ENCODE data around the gene EIF1. TPM values are rescaled to one million over a fixed set of nuclear protein-coding genes. Genes with fewer than 3 reads are reported as not detected.

Gene EIF1
- polyA plus RNA-seq, 1 donor from 2014 or later, result 257 TPM

DNA sequence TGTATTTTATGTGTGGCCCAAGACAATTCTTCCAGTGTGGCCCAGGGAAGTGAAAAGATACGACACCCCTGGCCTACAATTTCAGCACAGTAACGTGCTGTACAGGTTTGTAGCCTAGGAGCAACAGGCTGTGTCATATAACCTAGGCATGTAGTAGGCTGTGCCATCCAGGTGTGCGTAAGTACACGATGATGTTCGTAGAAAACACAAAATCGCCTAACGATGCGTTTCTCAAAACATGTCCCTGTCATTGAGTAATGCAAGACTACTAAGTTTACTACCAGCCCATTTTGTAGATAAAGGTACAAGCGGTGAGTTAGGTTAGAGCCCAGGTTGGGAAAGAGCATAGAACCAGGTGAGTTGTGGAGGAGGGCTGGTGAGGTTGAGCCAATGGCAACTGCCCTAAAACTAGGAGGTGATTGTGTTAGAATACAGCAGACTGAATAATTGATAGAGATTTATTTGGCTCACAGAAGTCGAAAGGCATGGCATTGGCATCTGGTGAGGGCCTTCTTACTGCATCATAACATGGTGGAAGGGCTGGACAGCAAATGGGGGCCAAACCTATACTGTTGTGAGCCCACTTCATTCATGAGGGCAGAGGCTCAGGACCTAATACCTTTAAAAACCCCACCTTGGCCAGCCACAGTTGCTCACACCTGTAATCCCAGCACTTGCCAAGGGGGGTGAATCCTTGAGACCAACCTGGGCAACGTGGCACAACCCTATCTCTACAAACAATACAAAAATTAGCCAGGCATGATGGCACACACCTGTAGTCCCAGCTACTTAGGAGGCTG is 4.2 kb downstream of the EIF1 start:
- H4K20me1 ChIP-seq (ENCODE audit: insufficient read depth), result peaks cover 22% of the 10 kb centered on the region
- no peaks in the 10 kb centered on the region for H3K27me3 ChIP-seq (ENCODE audit: insufficient read depth, low read depth, low read length)
- no peaks in the 10 kb centered on the region for H3K9me2 ChIP-seq (ENCODE audit: insufficient read depth, low read length)
- no peaks in the 10 kb centered on the region for H3K9me3 ChIP-seq (ENCODE audit: low read length)
- H3K9ac ChIP-seq (ENCODE audit: low read length), result no peak overlapping the region
- peaks cover 19% of the 10 kb centered on the region for H3K36me3 ChIP-seq (ENCODE audit: insufficient read depth, low read length)
- H2AFZ ChIP-seq (ENCODE audit: low read depth, low read length), result no peak overlapping the region
- no peak overlapping the region for H3K27ac ChIP-seq (ENCODE audit: low read length)
- peaks cover 2% of the 10 kb centered on the region for H3F3A ChIP-seq (ENCODE audit: insufficient read depth, low read length, poor library complexity, severe bottlenecking)
- H3K4me3 ChIP-seq (ENCODE audit: low read length), result no peak overlapping the region
- H3K4me2 ChIP-seq (ENCODE audit: low read length), result no peak overlapping the region
- TF ChIP-seq RAD21 (conservative IDR thresholded peaks at IDR 0.05) (no peak), MXI1 (conservative IDR thresholded peaks at IDR 0.05; ENCODE audit: poor library complexity, severe bottlenecking) (no peak), EZH2 (IDR thresholded peaks at IDR 0.05; ENCODE audit: borderline replicate concordance, insufficient read depth, low read length, poor library complexity, severe bottlenecking) (no peak), POLR2AphosphoS5 (IDR thresholded peaks at IDR 0.05) (peak; percentile 16)
- TF ChIP-seq, protein P1, sequence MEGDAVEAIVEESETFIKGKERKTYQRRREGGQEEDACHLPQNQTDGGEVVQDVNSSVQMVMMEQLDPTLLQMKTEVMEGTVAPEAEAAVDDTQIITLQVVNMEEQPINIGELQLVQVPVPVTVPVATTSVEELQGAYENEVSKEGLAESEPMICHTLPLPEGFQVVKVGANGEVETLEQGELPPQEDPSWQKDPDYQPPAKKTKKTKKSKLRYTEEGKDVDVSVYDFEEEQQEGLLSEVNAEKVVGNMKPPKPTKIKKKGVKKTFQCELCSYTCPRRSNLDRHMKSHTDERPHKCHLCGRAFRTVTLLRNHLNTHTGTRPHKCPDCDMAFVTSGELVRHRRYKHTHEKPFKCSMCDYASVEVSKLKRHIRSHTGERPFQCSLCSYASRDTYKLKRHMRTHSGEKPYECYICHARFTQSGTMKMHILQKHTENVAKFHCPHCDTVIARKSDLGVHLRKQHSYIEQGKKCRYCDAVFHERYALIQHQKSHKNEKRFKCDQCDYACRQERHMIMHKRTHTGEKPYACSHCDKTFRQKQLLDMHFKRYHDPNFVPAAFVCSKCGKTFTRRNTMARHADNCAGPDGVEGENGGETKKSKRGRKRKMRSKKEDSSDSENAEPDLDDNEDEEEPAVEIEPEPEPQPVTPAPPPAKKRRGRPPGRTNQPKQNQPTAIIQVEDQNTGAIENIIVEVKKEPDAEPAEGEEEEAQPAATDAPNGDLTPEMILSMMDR (IDR thresholded peaks at IDR 0.05; ENCODE audit: poor library complexity, severe bottlenecking), result no peak
- H3K79me2 ChIP-seq (replicated peaks; ENCODE audit: insufficient read depth, low read length), result peaks cover 19% of the 10 kb centered on the region

DNA sequence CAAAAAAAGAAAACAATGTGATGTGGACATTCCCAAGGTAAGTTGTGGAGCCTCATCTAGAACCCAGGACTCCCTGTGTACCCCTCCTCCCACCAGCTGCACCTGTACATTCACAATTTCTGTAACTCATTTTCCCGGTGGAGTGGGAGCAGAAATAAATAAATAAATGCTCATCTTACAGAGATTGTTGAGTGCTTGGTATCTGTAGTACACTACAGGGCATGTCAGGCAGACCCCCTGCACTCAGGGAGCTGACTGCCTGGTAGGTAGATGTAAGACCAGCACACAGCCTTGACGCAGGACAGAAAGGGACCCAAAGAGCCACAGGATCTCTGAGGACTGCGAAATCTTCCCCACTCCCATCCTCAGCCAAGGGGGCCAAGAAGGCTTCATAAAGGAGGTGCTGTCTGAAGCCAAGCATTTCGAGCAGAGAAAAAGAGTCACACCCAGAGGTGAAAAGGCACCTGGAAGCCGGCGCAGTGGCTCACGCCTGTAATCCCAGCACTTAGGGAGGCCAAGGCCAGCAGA is 6.5 kb downstream of the EIF1 start:
- Histone ChIP-seq H3K79me2 (replicated peaks; ENCODE audit: insufficient read depth, low read length) (peaks cover 11% of the 10 kb centered on the region), H3K27ac (ENCODE audit: low read length) (no peak overlapping the region), H3K36me3 (ENCODE audit: insufficient read depth, low read length) (peaks cover 16% of the 10 kb centered on the region), H3K9me2 (ENCODE audit: insufficient read depth, low read length) (no peaks in the 10 kb centered on the region), H3K4me3 (ENCODE audit: low read length) (no peak overlapping the region), H4K20me1 (ENCODE audit: insufficient read depth) (peaks cover 14% of the 10 kb centered on the region), H3K4me2 (ENCODE audit: low read length) (no peak overlapping the region), H3K27me3 (ENCODE audit: insufficient read depth, low read depth, low read length) (no peaks in the 10 kb centered on the region), H3K9me3 (ENCODE audit: low read length) (no peaks in the 10 kb centered on the region), H3K9ac (ENCODE audit: low read length) (no peak overlapping the region), H3F3A (ENCODE audit: insufficient read depth, low read length, poor library complexity, severe bottlenecking) (no peaks in the 10 kb centered on the region), H2AFZ (ENCODE audit: low read depth, low read length) (no peak overlapping the region)
- no peak for TF ChIP-seq POLR2AphosphoS5 (IDR thresholded peaks at IDR 0.05)
- no peak for TF ChIP-seq SMC3 (conservative IDR thresholded peaks at IDR 0.05; ENCODE audit: poor library complexity)
- TF ChIP-seq, protein P2, sequence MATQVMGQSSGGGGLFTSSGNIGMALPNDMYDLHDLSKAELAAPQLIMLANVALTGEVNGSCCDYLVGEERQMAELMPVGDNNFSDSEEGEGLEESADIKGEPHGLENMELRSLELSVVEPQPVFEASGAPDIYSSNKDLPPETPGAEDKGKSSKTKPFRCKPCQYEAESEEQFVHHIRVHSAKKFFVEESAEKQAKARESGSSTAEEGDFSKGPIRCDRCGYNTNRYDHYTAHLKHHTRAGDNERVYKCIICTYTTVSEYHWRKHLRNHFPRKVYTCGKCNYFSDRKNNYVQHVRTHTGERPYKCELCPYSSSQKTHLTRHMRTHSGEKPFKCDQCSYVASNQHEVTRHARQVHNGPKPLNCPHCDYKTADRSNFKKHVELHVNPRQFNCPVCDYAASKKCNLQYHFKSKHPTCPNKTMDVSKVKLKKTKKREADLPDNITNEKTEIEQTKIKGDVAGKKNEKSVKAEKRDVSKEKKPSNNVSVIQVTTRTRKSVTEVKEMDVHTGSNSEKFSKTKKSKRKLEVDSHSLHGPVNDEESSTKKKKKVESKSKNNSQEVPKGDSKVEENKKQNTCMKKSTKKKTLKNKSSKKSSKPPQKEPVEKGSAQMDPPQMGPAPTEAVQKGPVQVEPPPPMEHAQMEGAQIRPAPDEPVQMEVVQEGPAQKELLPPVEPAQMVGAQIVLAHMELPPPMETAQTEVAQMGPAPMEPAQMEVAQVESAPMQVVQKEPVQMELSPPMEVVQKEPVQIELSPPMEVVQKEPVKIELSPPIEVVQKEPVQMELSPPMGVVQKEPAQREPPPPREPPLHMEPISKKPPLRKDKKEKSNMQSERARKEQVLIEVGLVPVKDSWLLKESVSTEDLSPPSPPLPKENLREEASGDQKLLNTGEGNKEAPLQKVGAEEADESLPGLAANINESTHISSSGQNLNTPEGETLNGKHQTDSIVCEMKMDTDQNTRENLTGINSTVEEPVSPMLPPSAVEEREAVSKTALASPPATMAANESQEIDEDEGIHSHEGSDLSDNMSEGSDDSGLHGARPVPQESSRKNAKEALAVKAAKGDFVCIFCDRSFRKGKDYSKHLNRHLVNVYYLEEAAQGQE (IDR thresholded peaks at IDR 0.05; ENCODE audit: borderline replicate concordance), result no peak
- TF ChIP-seq, protein P1 (IDR thresholded peaks at IDR 0.05; ENCODE audit: poor library complexity, severe bottlenecking), result no peak
- TF ChIP-seq EP300 (conservative IDR thresholded peaks at IDR 0.05; ENCODE audit: poor library complexity, severe bottlenecking), result no peak
- no peak for TF ChIP-seq RAD21 (conservative IDR thresholded peaks at IDR 0.05)
- TF ChIP-seq MXI1 (conservative IDR thresholded peaks at IDR 0.05; ENCODE audit: poor library complexity, severe bottlenecking), result no peak
- no peak for TF ChIP-seq TAF1 (IDR thresholded peaks at IDR 0.05; ENCODE audit: low read depth)
- no peak for TF ChIP-seq EZH2 (IDR thresholded peaks at IDR 0.05; ENCODE audit: borderline replicate concordance, insufficient read depth, low read length, poor library complexity, severe bottlenecking)
